HepG2 (cell line): Measurements from ENCODE around the gene UACA. TPM values are rescaled to one million over a fixed set of nuclear protein-coding genes. Genes with fewer than 3 reads are reported as not detected.

ENCODE experiments used
- BCL6 ChIP-seq: IDR thresholded peaks from 2 replicates; pipeline ENCODE4 v1.6.1; 2016; ENCODE audit warnings: missing genetic modification reagents, missing compliant biosample characterization
- CHD2 ChIP-seq: IDR thresholded peaks from 2 replicates; pipeline ENCODE4 v1.6.1; 2011; ENCODE audit warnings: low read depth, low read length, improper control_type of control experiment
- HNRNPLL ChIP-seq: fragments of 200-400 bp; formaldehyde crosslinking; IDR thresholded peaks from 2 replicates; pipeline ENCODE4 v1.6.1; 2017; ENCODE audit warnings: mild to moderate bottlenecking, low read depth, low read length; ENCODE audit not compliant: poor library complexity, severe bottlenecking
- IRF9 ChIP-seq: sonication (generic); formaldehyde crosslinking; IDR thresholded peaks from 2 replicates; pipeline ENCODE4 v1.8.0; 2022; ENCODE audit warnings: missing genetic modification reagents, mild to moderate bottlenecking, borderline replicate concordance
- IRX3 ChIP-seq: sonication (generic); formaldehyde crosslinking; IDR thresholded peaks from 2 replicates; pipeline ENCODE4 v1.8.1; 2023; ENCODE audit warnings: mild to moderate bottlenecking, low read depth, missing genetic modification reagents, borderline replicate concordance
- JUNB ChIP-seq: sonication (generic); formaldehyde crosslinking; IDR thresholded peaks from 2 replicates; pipeline ENCODE4 v1.8.0; 2022; ENCODE audit warnings: missing genetic modification reagents, mild to moderate bottlenecking, borderline replicate concordance
- MEF2D ChIP-seq: sonication (generic); formaldehyde crosslinking; IDR thresholded peaks from 2 replicates; pipeline ENCODE4 v1.5.1; 2020; ENCODE audit warnings: mild to moderate bottlenecking, missing genetic modification reagents
- REXO4 ChIP-seq: sonication (generic); formaldehyde crosslinking; IDR thresholded peaks from 2 replicates; pipeline ENCODE4 v1.8.0; 2022; ENCODE audit warnings: missing genetic modification reagents, mild to moderate bottlenecking, borderline replicate concordance
- SP1 ChIP-seq, 2 experiments: fragments of 450-650 bp in 1 of 2; sonication (generic) in 1 of 2; formaldehyde crosslinking in 1 of 2; IDR thresholded peaks; 2 replicates each; pipeline versions ENCODE4 v1.4.0 to v1.6.1; 2016 to 2020; ENCODE audit warnings: missing genetic modification reagents in 1 of 2
- SPEN ChIP-seq: sonication (generic); formaldehyde crosslinking; IDR thresholded peaks from 2 replicates; pipeline ENCODE4 v1.5.1; 2020; ENCODE audit warnings: low read depth, mild to moderate bottlenecking, missing genetic modification reagents
- TMF1 ChIP-seq: sonication (generic); formaldehyde crosslinking; IDR thresholded peaks from 2 replicates; pipeline ENCODE4 v1.8.1; 2022; ENCODE audit warnings: low read depth, missing genetic modification reagents
- WIZ ChIP-seq: sonication (generic); formaldehyde crosslinking; IDR thresholded peaks from 2 replicates; pipeline ENCODE4 v1.5.1; 2020; ENCODE audit warnings: mild to moderate bottlenecking, missing genetic modification reagents
- ZNF496 ChIP-seq: sonication (generic); formaldehyde crosslinking; IDR thresholded peaks from 2 replicates; pipeline ENCODE4 v1.8.1; 2023; ENCODE audit warnings: mild to moderate bottlenecking, moderate library complexity, missing genetic modification reagents; ENCODE audit not compliant: insufficient replicate concordance
- ZNF567 ChIP-seq: sonication (generic); formaldehyde crosslinking; IDR thresholded peaks from 2 replicates; pipeline ENCODE4 v1.8.1; 2023; ENCODE audit warnings: mild to moderate bottlenecking, missing genetic modification reagents, borderline replicate concordance
- ZNF589 ChIP-seq: sonication (generic); formaldehyde crosslinking; conservative IDR thresholded peaks from 2 replicates; pipeline ENCODE4 v1.8.0; 2022; ENCODE audit warnings: mild to moderate bottlenecking, moderate library complexity, missing genetic modification reagents
- ZNF674 ChIP-seq: sonication (generic); formaldehyde crosslinking; IDR thresholded peaks from 2 replicates; pipeline ENCODE4 v1.5.0; 2020; ENCODE audit warnings: low read depth, mild to moderate bottlenecking, missing genetic modification reagents
- polyA plus RNA-seq, 8 experiments: library from polyadenylated mRNA; depleted of rRNA in 3 of 8; stranded (reverse) in 7 of 8; unstranded in 1 of 8; fragments of >200 nt; fragmentation: Illumina TruSeq in 4 of 8; extraction: Trizol in 4 of 8; gene quantifications; 2 replicates each; pipeline versions ENCODE4 v1.2.1 to v1.2.3, GENCODE V29; 2011 to 2016; ENCODE audit warnings: low read depth in 4 of 8, missing spikeins in 1 of 8, mixed read lengths in 1 of 8; ENCODE audit not compliant: insufficient read depth in 1 of 8
- total RNA-seq, 5 experiments: library from RNA; depleted of rRNA; stranded (reverse); fragments of >200 nt; fragmentation: Illumina TruSeq; extraction: Trizol; gene quantifications; 2 replicates each; pipeline ENCODE4 v1.2.3, GENCODE V29; 2016; ENCODE audit warnings: low read depth in 1 of 5
- TF ChIP-seq, protein P1 (sequence below): sonication (generic); formaldehyde crosslinking; IDR thresholded peaks from 2 replicates; pipeline ENCODE4 v1.8.1; 2022; ENCODE audit warnings: mild to moderate bottlenecking, missing genetic modification reagents
- TF ChIP-seq, protein P2 (sequence below): sonication (generic); formaldehyde crosslinking; IDR thresholded peaks from 2 replicates; pipeline ENCODE4 v1.4.0; 2020; ENCODE audit warnings: mild to moderate bottlenecking, missing genetic modification reagents
- TF ChIP-seq, protein P3 (sequence below): sonication (generic); formaldehyde crosslinking; IDR thresholded peaks from 2 replicates; pipeline ENCODE4 v1.5.0; 2020; ENCODE audit warnings: mild to moderate bottlenecking, missing genetic modification reagents

UACA gene
- total and polyA plus RNA-seq, 2 of the 13 experiments (the other 11 are each of a cell fraction or from before 2014, with no cell fraction given), result 17.8 to 39.2 TPM

DNA sequence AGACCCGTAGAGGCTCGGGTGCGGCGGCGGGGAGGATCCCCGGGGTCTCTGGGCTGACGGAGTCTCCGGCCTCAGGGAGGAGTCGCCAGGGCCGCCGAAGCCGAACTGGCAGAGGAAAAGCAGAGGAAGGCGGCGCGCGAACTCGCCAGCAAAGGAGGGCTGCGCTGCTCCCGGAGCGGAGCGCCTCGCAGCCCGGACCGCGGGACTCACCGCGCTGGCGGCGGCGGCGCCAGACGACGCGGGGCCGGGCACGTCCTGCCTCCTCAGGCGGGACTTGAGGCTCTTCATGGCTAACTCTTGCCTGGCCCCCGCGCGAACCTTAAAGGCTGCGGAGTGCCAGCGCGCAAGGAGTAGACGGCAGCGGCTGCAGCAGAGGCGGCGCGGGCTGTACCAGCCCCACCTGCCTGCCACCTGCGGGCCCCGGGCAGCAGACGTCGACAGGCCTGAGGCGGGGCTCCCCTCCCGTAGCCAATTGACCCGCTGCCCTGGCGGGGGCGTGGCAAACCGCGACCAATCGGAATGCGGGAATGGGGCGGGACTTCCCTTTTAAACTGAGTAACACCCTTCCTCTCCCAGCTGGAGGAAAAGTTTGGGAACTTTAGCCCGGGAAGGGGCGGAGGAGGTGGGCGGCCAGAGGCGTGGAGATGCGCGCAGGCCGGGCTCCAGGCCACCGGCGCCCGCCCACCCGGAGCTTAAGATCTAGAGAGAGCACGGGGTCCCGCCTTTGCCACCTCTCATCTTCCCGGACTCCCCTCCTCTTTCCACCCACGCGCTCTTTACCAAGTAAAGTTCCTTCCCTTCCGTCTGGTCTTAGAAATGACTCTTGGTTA is at the start of gene UACA (continued):
- TF ChIP-seq, protein P1, sequence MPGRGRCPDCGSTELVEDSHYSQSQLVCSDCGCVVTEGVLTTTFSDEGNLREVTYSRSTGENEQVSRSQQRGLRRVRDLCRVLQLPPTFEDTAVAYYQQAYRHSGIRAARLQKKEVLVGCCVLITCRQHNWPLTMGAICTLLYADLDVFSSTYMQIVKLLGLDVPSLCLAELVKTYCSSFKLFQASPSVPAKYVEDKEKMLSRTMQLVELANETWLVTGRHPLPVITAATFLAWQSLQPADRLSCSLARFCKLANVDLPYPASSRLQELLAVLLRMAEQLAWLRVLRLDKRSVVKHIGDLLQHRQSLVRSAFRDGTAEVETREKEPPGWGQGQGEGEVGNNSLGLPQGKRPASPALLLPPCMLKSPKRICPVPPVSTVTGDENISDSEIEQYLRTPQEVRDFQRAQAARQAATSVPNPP (CRISPR knock-in tag), result 0 out of 2 replicates have a peak, but pooled peaks have one; percentile 5
- TF ChIP-seq ZNF589 (no peak), ZNF496 (CRISPR knock-in tag) (no peak), JUNB (CRISPR knock-in tag) (no peak), ZNF674 (CRISPR knock-in tag) (no peak), REXO4 (no peak), SPEN (CRISPR knock-in tag) (peak; percentile 57), CHD2 (no peak), HNRNPLL (peak; percentile 97), MEF2D (CRISPR knock-in tag) (no peak), ZNF567 (peak; percentile 64; the same call in 1 of the 2 replicates), BCL6 (CRISPR knock-in tag) (no peak), TMF1 (peak; percentile 83; the same call in 1 of the 2 replicates), IRF9 (CRISPR knock-in tag) (peak; percentile 47; the same call in 1 of the 2 replicates), WIZ (CRISPR knock-in tag) (no peak), IRX3 (CRISPR knock-in tag) (peak; percentile 82; the same call in 1 of the 2 replicates), SP1 (IDR thresholded peaks at IDR 0.05) (no peak), SP1 (CRISPR knock-in tag; IDR thresholded peaks at IDR 0.05) (peak; percentile 94)
- TF ChIP-seq, protein P2, sequence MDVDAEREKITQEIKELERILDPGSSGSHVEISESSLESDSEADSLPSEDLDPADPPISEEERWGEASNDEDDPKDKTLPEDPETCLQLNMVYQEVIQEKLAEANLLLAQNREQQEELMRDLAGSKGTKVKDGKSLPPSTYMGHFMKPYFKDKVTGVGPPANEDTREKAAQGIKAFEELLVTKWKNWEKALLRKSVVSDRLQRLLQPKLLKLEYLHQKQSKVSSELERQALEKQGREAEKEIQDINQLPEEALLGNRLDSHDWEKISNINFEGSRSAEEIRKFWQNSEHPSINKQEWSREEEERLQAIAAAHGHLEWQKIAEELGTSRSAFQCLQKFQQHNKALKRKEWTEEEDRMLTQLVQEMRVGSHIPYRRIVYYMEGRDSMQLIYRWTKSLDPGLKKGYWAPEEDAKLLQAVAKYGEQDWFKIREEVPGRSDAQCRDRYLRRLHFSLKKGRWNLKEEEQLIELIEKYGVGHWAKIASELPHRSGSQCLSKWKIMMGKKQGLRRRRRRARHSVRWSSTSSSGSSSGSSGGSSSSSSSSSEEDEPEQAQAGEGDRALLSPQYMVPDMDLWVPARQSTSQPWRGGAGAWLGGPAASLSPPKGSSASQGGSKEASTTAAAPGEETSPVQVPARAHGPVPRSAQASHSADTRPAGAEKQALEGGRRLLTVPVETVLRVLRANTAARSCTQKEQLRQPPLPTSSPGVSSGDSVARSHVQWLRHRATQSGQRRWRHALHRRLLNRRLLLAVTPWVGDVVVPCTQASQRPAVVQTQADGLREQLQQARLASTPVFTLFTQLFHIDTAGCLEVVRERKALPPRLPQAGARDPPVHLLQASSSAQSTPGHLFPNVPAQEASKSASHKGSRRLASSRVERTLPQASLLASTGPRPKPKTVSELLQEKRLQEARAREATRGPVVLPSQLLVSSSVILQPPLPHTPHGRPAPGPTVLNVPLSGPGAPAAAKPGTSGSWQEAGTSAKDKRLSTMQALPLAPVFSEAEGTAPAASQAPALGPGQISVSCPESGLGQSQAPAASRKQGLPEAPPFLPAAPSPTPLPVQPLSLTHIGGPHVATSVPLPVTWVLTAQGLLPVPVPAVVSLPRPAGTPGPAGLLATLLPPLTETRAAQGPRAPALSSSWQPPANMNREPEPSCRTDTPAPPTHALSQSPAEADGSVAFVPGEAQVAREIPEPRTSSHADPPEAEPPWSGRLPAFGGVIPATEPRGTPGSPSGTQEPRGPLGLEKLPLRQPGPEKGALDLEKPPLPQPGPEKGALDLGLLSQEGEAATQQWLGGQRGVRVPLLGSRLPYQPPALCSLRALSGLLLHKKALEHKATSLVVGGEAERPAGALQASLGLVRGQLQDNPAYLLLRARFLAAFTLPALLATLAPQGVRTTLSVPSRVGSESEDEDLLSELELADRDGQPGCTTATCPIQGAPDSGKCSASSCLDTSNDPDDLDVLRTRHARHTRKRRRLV (CRISPR knock-in tag), result no peak; the same call in 1 of the 2 replicates
- TF ChIP-seq, protein P3, sequence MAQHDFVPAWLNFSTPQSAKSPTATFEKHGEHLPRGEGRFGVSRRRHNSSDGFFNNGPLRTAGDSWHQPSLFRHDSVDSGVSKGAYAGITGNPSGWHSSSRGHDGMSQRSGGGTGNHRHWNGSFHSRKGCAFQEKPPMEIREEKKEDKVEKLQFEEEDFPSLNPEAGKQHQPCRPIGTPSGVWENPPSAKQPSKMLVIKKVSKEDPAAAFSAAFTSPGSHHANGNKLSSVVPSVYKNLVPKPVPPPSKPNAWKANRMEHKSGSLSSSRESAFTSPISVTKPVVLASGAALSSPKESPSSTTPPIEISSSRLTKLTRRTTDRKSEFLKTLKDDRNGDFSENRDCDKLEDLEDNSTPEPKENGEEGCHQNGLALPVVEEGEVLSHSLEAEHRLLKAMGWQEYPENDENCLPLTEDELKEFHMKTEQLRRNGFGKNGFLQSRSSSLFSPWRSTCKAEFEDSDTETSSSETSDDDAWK (CRISPR knock-in tag), result no peak
